ENCODE results near the gene FTCDNL1. TPM values are rescaled to one million over a fixed set of nuclear protein-coding genes. Genes with fewer than 3 reads are reported as not detected.

Gene FTCDNL1
- total RNA-seq, 1 experiment from 2014 or later = 2.0 TPM

GRCh38 chr2:199848389-199849130, 2.4 kb downstream of the FTCDNL1 start:
- no peak overlapping the region for H4K5ac ChIP-seq (ENCODE audit: insufficient read length, low read depth, low read length)
- H2BK120ac ChIP-seq (ENCODE audit: low read depth, low read length, poor library complexity, severe bottlenecking) = no peak overlapping the region
- Mint-ChIP-seq H3K4me3 (no peak overlapping the region), H3K36me3 (ENCODE audit: insufficient read depth in 1 of 3, low read depth in 3 of 3) (no peaks in the 10 kb centered on the region), H3K4me1 (peaks cover 37 to 43% of the 10 kb centered on the region in 2 experiments), H3K27ac (no peak overlapping the region), H3K27me3 (ENCODE audit: low read depth) (no peaks in the 10 kb centered on the region; the same call in 1 of the 2 replicates), H3K9me3 (peaks cover 0 to 3% of the 10 kb centered on the region in 2 experiments; a peak in 1 of 5 replicates)
- H2BK12ac ChIP-seq (ENCODE audit: insufficient read length, low read depth, low read length) = no peak overlapping the region
- H3K9me3 ChIP-seq (ENCODE audit: control insufficient read depth, low read depth, low read length) = no peaks in the 10 kb centered on the region
- H2AFZ ChIP-seq (ENCODE audit: low read length) = no peak overlapping the region
- no peak overlapping the region for H3K23ac ChIP-seq (ENCODE audit: insufficient read length, low read depth, low read length)
- no peaks in the 10 kb centered on the region for H3K27me3 ChIP-seq (ENCODE audit: insufficient read depth, low read length)
- H3K27ac ChIP-seq (ENCODE audit: insufficient read length, low read depth, low read length) = no peak overlapping the region
- no peaks in the 10 kb centered on the region for H3K79me2 ChIP-seq (ENCODE audit: insufficient read depth, low read length)
- H2BK5ac ChIP-seq (ENCODE audit: insufficient read length, low read length) = no peak overlapping the region
- DNase-seq = no peak
- no peak overlapping the region for H3K9ac ChIP-seq (ENCODE audit: extremely low read depth, insufficient read length, low read length)
- H3K4ac ChIP-seq (ENCODE audit: low read depth, low read length) = no peak overlapping the region
- H2AK5ac ChIP-seq (ENCODE audit: insufficient read length, low read length) = no peak overlapping the region
- no peak overlapping the region for H3K56ac ChIP-seq (ENCODE audit: insufficient read length, low read depth, low read length)
- no peak overlapping the region for H2BK20ac ChIP-seq (ENCODE audit: low read depth, low read length, poor library complexity, severe bottlenecking)
- no peaks in the 10 kb centered on the region for H3K79me1 ChIP-seq (ENCODE audit: insufficient read depth, low read depth, low read length, poor library complexity, severe bottlenecking)
- no CpG with 5 or more reads among the region's 11 CpGs for WGBS (ENCODE audit: extremely low coverage, insufficient read length, low lambda C conversion rate)
- no peak overlapping the region for H3K14ac ChIP-seq (ENCODE audit: insufficient read depth, low read length)
- peaks cover 3% of the 10 kb centered on the region for H3K4me1 ChIP-seq (ENCODE audit: insufficient read depth, low read length)
- no peak overlapping the region for H3K18ac ChIP-seq (ENCODE audit: insufficient read length, low read depth, low read length)
- H4K8ac ChIP-seq (replicated peaks; ENCODE audit: insufficient read length, low read depth, low read length) = no peak overlapping the region
- no peak overlapping the region for H2BK15ac ChIP-seq (ENCODE audit: low read depth, low read length)
- H3K23me2 ChIP-seq (ENCODE audit: insufficient read length, low read depth, low read length, poor library complexity, severe bottlenecking) = peaks cover 6% of the 10 kb centered on the region
- no peak overlapping the region for H4K91ac ChIP-seq (ENCODE audit: insufficient read length, low read depth, low read length)
- TF ChIP-seq CTCF (conservative IDR thresholded peaks at IDR 0.05) = no peak
- H3K4me2 ChIP-seq (ENCODE audit: insufficient read depth, insufficient read length, low read length) = no peak overlapping the region
- no peak overlapping the region for H3T11ph ChIP-seq (ENCODE audit: low read length)
- H4K20me1 ChIP-seq (ENCODE audit: control insufficient read depth, insufficient read depth, insufficient read length) = no peaks in the 10 kb centered on the region

Measured in H9 (cell line).